Kidney (tissue), 14 donors: Measurements from ENCODE around the gene FOLR2. TPM values are rescaled to one million over a fixed set of nuclear protein-coding genes. Genes with fewer than 3 reads are reported as not detected.

Experiments
- DNase-seq, 5 donors: peaks; one replicate each; pipeline ENCODE4 v3.0.0-alpha.2; 2013 to 2020
- FAIRE-seq: peaks from 2 replicates; lab custom pipeline; 2012; peaks lifted over from hg19 to GRCh38; lab: Jason Lieb, UNC
- H3K27ac ChIP-seq, 2 donors: one replicate each; pipeline ENCODE4 v1.7.0; 2013; ENCODE audit warnings: low read depth in 2 of 2, low read length in 2 of 2, inconsistent platforms in 1 of 2
- H3K27me3 ChIP-seq: one replicate; pipeline ENCODE4 v1.7.1; 2013; ENCODE audit warnings: low read length, inconsistent platforms; ENCODE audit not compliant: control insufficient read depth, insufficient read depth
- H3K36me3 ChIP-seq, 3 donors: one replicate each; pipeline versions ENCODE4 v1.7.0 to v1.7.1; 2013; ENCODE audit warnings: low read length in 3 of 3, control low read depth in 1 of 3, inconsistent platforms in 1 of 3; ENCODE audit not compliant: insufficient read depth in 3 of 3, control insufficient read depth in 2 of 3
- H3K4me1 ChIP-seq, 3 donors: one replicate each; pipeline versions ENCODE4 v1.7.0 to v1.7.1; 2013; ENCODE audit warnings: low read length in 3 of 3, inconsistent platforms in 1 of 3, low read depth in 1 of 3; ENCODE audit not compliant: control insufficient read depth in 2 of 3, insufficient read depth in 2 of 3
- H3K4me3 ChIP-seq, 3 donors: one replicate each; pipeline versions ENCODE4 v1.7.0 to v1.8.1; 2013; ENCODE audit warnings: low read length in 3 of 3, control low read depth in 1 of 3, inconsistent platforms in 1 of 3
- H3K9ac ChIP-seq, 3 donors: one replicate each; pipeline versions ENCODE4 v1.7.0 to v1.7.1; 2013; ENCODE audit warnings: low read length in 3 of 3, control low read depth in 1 of 3, inconsistent platforms in 1 of 3
- H3K9me3 ChIP-seq, 3 donors: one replicate each; pipeline versions ENCODE4 v1.7.0 to v1.7.1; 2013; ENCODE audit warnings: low read length in 3 of 3, control low read depth in 1 of 3, inconsistent platforms in 1 of 3; ENCODE audit not compliant: control insufficient read depth in 2 of 3, insufficient read depth in 1 of 3
- intact Hi-C: fragments of 100-400 bp; cut with DNase I; formaldehyde crosslinking; loops from one replicate; pipeline ENCODE4 v1.11.1; 2022
- polyA plus RNA-seq: library from polyadenylated mRNA; stranded (reverse); fragments of 350-450 nt; fragmentation: Illumina TruSeq; extraction: RNeasy Lipid Tissue Mini Kit (QIAGEN cat#74804); gene quantifications from one replicate; pipeline ENCODE4 v1.2.3, GENCODE V29; 2014; ENCODE audit warnings: low read depth, low replicate concordance; ENCODE audit not compliant: insufficient read depth
- total RNA-seq: library from RNA; stranded (reverse); fragmentation: NEBNext Ultra II Directional; extraction: Animal tissue kit (Norgen Biotek cat#: 25700); gene quantifications from one replicate; pipeline ENCODE4 v1.2.1, GENCODE V29; 2021
- TF ChIP-seq, protein P1 (sequence below): IDR thresholded peaks from 3 replicates; pipeline ENCODE4 v1.5.1; 2012; ENCODE audit warnings: mild to moderate bottlenecking, moderate library complexity, borderline replicate concordance; ENCODE audit not compliant: insufficient read depth; ENCODE audit errors: extremely low read depth
- donor health status: control.
- donor health status: control.
- donor health status: control.
- donor health status: control.
- donor health status: control.
- donor health status: DM: yes; HTN: yes; CAD: no.
- donor health status: Normal renal cell carcinoma (clear cell type).

The FOLR2 gene
- total and polyA plus RNA-seq, 2 donors from 2014 or later = 16.8 to 31.9 TPM

DNA sequence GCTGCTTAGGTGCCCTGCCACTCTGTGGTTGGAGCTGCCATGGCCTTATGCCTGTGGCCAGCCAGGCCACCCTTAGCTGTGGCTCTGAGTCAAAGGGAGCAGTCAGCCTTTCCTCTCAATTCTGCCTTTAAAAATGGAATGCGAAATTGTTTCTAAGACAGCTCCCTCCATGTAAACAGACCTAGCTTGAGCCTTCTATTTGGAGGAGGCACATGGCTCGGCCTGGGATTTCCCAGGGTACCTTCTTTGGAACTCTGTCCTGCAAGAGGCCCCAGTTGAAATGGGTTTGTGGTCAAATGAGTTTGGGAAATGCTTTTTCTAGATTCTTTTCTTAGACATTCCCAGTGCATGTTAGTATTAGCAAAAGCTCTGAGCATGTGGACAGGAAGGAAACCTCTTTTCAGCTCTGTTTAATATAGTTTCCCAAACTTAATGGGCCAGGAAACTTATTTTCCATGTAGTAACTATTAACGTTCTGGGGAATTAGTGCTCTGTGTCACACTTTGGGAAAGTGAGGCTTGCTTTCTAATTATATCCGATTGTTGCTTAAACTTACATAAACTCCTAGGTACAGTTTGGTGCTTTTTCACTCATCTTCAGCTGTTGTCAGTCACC is 19.6 kb downstream of the FOLR2 start:
- Histone ChIP-seq H3K4me3 (no peak overlapping the region), H3K9ac (no peak overlapping the region), H3K9me3 (no peaks in the 10 kb centered on the region), H3K36me3 (peaks cover 9 to 54% (median 34%) of the 10 kb centered on the region in 3 donors), H3K27me3 (peaks cover 9% of the 10 kb centered on the region), H3K27ac (no peak overlapping the region), H3K4me1 (peaks cover 0 to 15% (median 4%) of the 10 kb centered on the region in 3 donors)
- no peak for DNase-seq
- TF ChIP-seq, protein P1, sequence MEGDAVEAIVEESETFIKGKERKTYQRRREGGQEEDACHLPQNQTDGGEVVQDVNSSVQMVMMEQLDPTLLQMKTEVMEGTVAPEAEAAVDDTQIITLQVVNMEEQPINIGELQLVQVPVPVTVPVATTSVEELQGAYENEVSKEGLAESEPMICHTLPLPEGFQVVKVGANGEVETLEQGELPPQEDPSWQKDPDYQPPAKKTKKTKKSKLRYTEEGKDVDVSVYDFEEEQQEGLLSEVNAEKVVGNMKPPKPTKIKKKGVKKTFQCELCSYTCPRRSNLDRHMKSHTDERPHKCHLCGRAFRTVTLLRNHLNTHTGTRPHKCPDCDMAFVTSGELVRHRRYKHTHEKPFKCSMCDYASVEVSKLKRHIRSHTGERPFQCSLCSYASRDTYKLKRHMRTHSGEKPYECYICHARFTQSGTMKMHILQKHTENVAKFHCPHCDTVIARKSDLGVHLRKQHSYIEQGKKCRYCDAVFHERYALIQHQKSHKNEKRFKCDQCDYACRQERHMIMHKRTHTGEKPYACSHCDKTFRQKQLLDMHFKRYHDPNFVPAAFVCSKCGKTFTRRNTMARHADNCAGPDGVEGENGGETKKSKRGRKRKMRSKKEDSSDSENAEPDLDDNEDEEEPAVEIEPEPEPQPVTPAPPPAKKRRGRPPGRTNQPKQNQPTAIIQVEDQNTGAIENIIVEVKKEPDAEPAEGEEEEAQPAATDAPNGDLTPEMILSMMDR = no peak
- intact Hi-C loops = no loop called here
- no peak for FAIRE-seq

- Histone ChIP-seq H3K36me3 (peaks cover 4 to 48% (median 29%) of the 10 kb centered on the region in 3 donors), H3K4me1 (peaks cover 0 to 15% (median 4%) of the 10 kb centered on the region in 3 donors), H3K4me3 (no peak overlapping the region), H3K9me3 (no peaks in the 10 kb centered on the region), H3K9ac (no peak overlapping the region), H3K27me3 (peaks cover 11% of the 10 kb centered on the region), H3K27ac (peak overlapping the region in 1 of 2 donors; percentile 12)
- TF ChIP-seq, protein P1 = no peak
- intact Hi-C loops = no loop called here
- DNase-seq = no peak
- FAIRE-seq = no peak
These were observed 20.1 kb downstream of the FOLR2 start for GRCh38 chr11:72236774-72237111.

DNA sequence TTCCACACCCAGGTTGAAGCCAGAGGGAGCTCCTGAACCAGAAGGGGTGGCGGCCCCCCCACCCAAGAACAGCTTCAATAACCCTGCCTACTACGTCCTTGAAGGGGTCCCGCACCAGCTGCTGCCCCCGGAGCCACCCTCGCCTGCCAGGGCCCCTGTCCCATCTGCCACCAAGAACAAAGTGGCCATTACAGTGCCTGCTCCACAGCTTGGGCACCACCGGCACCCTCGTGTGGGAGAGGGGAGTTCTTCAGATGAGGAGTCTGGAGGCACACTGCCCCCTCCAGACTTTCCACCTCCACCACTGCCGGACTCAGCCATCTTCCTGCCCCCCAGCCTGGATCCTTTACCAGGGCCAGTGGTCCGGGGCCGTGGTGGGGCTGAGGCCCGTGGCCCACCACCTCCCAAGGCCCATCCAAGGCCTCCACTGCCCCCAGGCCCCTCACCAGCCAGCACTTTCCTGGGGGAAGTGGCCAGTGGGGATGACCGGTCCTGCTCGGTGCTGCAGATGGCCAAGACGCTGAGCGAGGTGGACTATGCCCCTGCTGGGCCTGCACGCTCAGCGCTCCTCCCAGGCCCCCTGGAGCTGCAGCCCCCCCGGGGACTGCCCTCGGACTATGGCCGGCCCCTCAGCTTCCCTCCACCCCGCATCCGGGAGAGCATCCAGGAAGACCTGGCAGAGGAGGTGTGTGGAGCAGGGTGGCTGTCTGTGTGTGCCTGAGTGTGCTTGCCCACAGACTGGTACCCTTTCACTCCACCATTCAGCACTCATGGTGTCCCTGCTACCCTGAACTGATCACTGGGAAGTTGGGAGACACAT is 20.7 kb downstream of the FOLR2 start:
- Histone ChIP-seq H3K9me3 (no peaks in the 10 kb centered on the region), H3K4me3 (no peak overlapping the region), H3K27me3 (peaks cover 15% of the 10 kb centered on the region), H3K36me3 (peaks cover 4 to 43% (median 26%) of the 10 kb centered on the region in 3 donors), H3K4me1 (peaks cover 0 to 15% (median 4%) of the 10 kb centered on the region in 3 donors), H3K27ac (peak overlapping the region in 1 of 2 donors; percentile 12), H3K9ac (no peak overlapping the region)
- TF ChIP-seq, protein P1 = no peak
- no peak for FAIRE-seq
- peak in 4 of 5 donors; percentile 32 to 80 (median 50) for DNase-seq
- intact Hi-C loops = no loop called here
